Astrocyte (in vitro differentiated cells and primary cell): ENCODE data around the gene ASB6. TPM values are rescaled to one million over a fixed set of nuclear protein-coding genes. Genes with fewer than 3 reads are reported as not detected.

ENCODE experiments used
- DNase-seq: peaks from one replicate; pipeline ENCODE4 v3.0.0-alpha.2; 2010; ENCODE audit warnings: low read depth
- FAIRE-seq: peaks from 2 replicates; lab custom pipeline; 2011; peaks lifted over from hg19 to GRCh38; lab: Jason Lieb, UNC
- H2AFZ ChIP-seq: 2 replicates; pipeline ENCODE4 v1.6.0; 2012; ENCODE audit warnings: low read depth, low read length, inconsistent platforms
- H3K27ac ChIP-seq: 2 replicates; pipeline ENCODE4 v1.5.1; 2011; ENCODE audit warnings: low read depth, low read length, inconsistent platforms
- H3K27me3 ChIP-seq: 2 replicates; pipeline ENCODE4 v1.6.0; 2011; ENCODE audit warnings: low read length, inconsistent platforms; ENCODE audit not compliant: insufficient read depth
- H3K36me3 ChIP-seq: 2 replicates; pipeline ENCODE4 v1.5.1; 2011; ENCODE audit warnings: low read length, inconsistent platforms; ENCODE audit not compliant: insufficient read depth
- H3K4me1 ChIP-seq: 2 replicates; pipeline ENCODE4 v1.5.1; 2011; ENCODE audit warnings: low read length, inconsistent platforms; ENCODE audit not compliant: insufficient read depth
- H3K4me2 ChIP-seq: 2 replicates; pipeline ENCODE4 v1.6.0; 2012; ENCODE audit warnings: low read length, inconsistent platforms
- H3K4me3 ChIP-seq: 2 replicates; pipeline ENCODE4 v1.5.1; 2011; ENCODE audit warnings: low read depth, mild to moderate bottlenecking, low read length, inconsistent platforms; ENCODE audit not compliant: insufficient read depth
- H3K79me2 ChIP-seq: 2 replicates; pipeline ENCODE4 v1.6.0; 2012; ENCODE audit warnings: mild to moderate bottlenecking, low read length, inconsistent platforms; ENCODE audit not compliant: insufficient read depth
- H3K9ac ChIP-seq: 2 replicates; pipeline ENCODE4 v1.6.0; 2012; ENCODE audit warnings: mild to moderate bottlenecking, low read length, inconsistent platforms
- H3K9me3 ChIP-seq: 2 replicates; pipeline ENCODE4 v1.5.1; 2012; ENCODE audit warnings: low read depth, mild to moderate bottlenecking, low read length, inconsistent platforms; ENCODE audit not compliant: insufficient read depth
- H4K20me1 ChIP-seq: 2 replicates; pipeline ENCODE4 v1.6.0; 2012; ENCODE audit warnings: low read length, inconsistent platforms; ENCODE audit not compliant: insufficient read depth
- H3K27ac Mint-ChIP-seq: one replicate; pipeline ENCODE4 v1.8.0; 2021; ENCODE audit warnings: mild to moderate bottlenecking, mixed read lengths; ENCODE audit not compliant: unreplicated experiment
- H3K27me3 Mint-ChIP-seq: one replicate; pipeline ENCODE4 v1.8.0; 2021; ENCODE audit warnings: low read depth, mixed read lengths; ENCODE audit not compliant: unreplicated experiment
- H3K36me3 Mint-ChIP-seq: one replicate; pipeline ENCODE4 v1.8.0; 2021; ENCODE audit warnings: low read depth, mixed read lengths; ENCODE audit not compliant: unreplicated experiment
- H3K4me1 Mint-ChIP-seq: one replicate; pipeline ENCODE4 v1.8.0; 2021; ENCODE audit warnings: low read depth, mixed read lengths; ENCODE audit not compliant: unreplicated experiment
- H3K4me3 Mint-ChIP-seq: one replicate; pipeline ENCODE4 v1.8.0; 2021; ENCODE audit warnings: mild to moderate bottlenecking, moderate library complexity, mixed read lengths; ENCODE audit not compliant: unreplicated experiment
- H3K9me3 Mint-ChIP-seq: one replicate; pipeline ENCODE4 v1.8.0; 2021; ENCODE audit warnings: mild to moderate bottlenecking, mixed read lengths; ENCODE audit not compliant: unreplicated experiment
- EZH2 ChIP-seq: IDR thresholded peaks from 2 replicates; pipeline ENCODE4 v1.6.1; 2012; ENCODE audit warnings: mild to moderate bottlenecking, low read length, inconsistent platforms; ENCODE audit not compliant: insufficient read depth
- total RNA-seq: library from RNA; stranded (reverse); gene quantifications from 2 replicates; pipeline ENCODE4 v1.2.1, GENCODE V29; 2021
- TF ChIP-seq, protein P1 (sequence below): IDR thresholded peaks from 2 replicates; pipeline ENCODE4 v1.5.1; 2011; ENCODE audit warnings: low read depth, mild to moderate bottlenecking, inconsistent platforms, low read length, moderate library complexity; ENCODE audit not compliant: insufficient read depth

The ASB6 gene
- total RNA-seq, 1 donor from 2014 or later, result 24.3 TPM

DNA sequence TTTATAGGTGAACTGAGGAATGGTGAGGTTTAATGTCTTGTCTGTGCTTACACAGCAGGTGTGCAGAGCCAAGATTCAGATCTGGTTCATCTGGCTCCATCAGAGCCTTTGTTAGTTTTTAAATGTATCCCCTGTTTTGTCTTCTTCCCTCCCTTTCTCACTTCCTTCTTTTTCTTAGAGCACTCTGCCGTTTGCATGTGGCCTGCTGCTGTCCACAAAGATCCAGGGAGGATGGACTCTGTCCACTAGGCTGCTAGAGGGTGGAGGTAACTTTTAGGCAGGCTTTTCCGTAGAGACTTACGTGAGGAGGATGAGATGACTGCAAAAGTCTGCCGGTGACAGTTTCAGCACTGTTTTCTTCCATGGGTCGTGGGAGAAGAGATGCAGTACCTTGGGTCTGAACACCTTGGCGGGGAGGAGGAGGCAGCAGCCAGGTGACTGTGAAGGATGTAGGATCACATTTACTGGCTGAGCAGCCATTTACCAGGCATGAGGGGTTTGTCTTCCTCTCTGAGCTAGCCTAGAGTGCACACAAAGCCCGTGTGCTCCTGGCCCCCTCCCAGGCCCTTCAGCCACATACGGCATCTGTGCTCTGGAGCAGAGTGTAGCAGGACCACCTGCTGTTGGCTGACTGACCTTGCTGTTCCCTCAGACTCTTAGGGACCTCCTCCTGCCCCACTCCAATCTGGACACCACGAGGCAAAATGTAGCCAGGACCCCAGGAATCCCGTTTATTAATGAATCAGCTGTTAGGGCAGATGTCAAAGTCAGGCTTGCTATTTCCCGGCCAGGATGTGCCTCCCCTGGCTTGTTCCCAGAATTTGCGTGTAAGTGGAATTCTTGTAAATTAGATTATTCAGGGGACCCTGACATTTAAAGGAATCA, 14.2 kb downstream of the ASB6 start:
- Histone ChIP-seq H3K9ac (peak overlapping the region; percentile 93), H3K27ac (peak overlapping the region; percentile 97), H3K4me1 (peaks cover 54% of the 10 kb centered on the region), H3K4me2 (peak overlapping the region; percentile 97), H4K20me1 (peaks cover 65% of the 10 kb centered on the region), H3K4me3 (peak overlapping the region; percentile 79), H3K79me2 (peaks cover 69% of the 10 kb centered on the region), H3K27me3 (no peaks in the 10 kb centered on the region), H2AFZ (no peak overlapping the region), H3K36me3 (peaks cover 1% of the 10 kb centered on the region), H3K9me3 (no peaks in the 10 kb centered on the region)
- peaks cover 51% of the 10 kb centered on the region for H3K4me1 Mint-ChIP-seq
- no peak for FAIRE-seq
- H3K4me3 Mint-ChIP-seq, result peak overlapping the region; percentile 90
- TF ChIP-seq, protein P1, sequence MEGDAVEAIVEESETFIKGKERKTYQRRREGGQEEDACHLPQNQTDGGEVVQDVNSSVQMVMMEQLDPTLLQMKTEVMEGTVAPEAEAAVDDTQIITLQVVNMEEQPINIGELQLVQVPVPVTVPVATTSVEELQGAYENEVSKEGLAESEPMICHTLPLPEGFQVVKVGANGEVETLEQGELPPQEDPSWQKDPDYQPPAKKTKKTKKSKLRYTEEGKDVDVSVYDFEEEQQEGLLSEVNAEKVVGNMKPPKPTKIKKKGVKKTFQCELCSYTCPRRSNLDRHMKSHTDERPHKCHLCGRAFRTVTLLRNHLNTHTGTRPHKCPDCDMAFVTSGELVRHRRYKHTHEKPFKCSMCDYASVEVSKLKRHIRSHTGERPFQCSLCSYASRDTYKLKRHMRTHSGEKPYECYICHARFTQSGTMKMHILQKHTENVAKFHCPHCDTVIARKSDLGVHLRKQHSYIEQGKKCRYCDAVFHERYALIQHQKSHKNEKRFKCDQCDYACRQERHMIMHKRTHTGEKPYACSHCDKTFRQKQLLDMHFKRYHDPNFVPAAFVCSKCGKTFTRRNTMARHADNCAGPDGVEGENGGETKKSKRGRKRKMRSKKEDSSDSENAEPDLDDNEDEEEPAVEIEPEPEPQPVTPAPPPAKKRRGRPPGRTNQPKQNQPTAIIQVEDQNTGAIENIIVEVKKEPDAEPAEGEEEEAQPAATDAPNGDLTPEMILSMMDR, result no peak
- TF ChIP-seq EZH2, result no peak
- peak; percentile 12 for DNase-seq
- H3K9me3 Mint-ChIP-seq, result no peaks in the 10 kb centered on the region
- H3K27ac Mint-ChIP-seq, result peak overlapping the region; percentile 92
- H3K27me3 Mint-ChIP-seq, result no peaks in the 10 kb centered on the region
- H3K36me3 Mint-ChIP-seq, result peaks cover 9% of the 10 kb centered on the region

DNA sequence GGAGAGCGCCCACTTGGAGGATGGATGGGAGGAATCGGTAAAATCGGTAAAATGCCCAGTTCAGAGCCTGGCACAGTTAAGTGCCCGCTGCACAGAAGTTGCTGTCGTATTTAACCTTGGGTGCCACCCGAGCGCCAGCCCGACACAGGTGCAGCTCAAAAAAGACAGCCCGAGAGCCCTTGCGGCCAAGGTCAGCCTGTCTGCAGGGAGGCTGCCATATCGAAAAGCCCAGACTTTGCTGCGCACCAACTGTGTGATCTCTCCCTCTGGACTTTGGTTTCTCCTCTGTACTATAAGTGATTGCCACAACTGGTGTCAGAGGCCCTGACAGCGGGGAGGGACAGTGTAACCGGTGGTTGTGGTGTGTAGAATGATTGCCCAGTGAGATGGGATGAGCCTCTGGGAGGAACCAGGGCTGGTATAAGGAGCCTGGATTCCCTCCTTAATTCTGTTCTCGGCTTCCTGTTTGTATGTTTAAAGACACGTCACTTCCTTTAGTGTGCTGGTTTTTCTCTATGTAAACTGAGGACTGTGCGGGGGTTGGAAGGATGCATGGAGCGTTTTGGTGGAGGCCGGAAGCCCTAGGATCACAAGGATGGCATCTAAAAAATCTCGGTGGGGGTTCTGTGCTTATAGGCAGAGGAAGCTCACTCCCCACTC, 15.2 kb downstream of the ASB6 start:
- FAIRE-seq, result peak; percentile 9

More for the DNA sequence above, 15.2 kb downstream of the ASB6 start:
- H3K9me3 ChIP-seq, result no peaks in the 10 kb centered on the region
- no peaks in the 10 kb centered on the region for H3K27me3 Mint-ChIP-seq
- H3K4me3 Mint-ChIP-seq, result peak overlapping the region; percentile 90
- peaks cover 54% of the 10 kb centered on the region for H4K20me1 ChIP-seq
- H3K4me2 ChIP-seq, result peak overlapping the region; percentile 97
- peak; percentile 83 for DNase-seq
- no peaks in the 10 kb centered on the region for H3K36me3 ChIP-seq
- peaks cover 43% of the 10 kb centered on the region for H3K4me1 Mint-ChIP-seq
- H3K36me3 Mint-ChIP-seq, result peaks cover 4% of the 10 kb centered on the region
- peak overlapping the region; percentile 97 for H3K27ac ChIP-seq
- H3K27me3 ChIP-seq, result no peaks in the 10 kb centered on the region
- H3K4me1 ChIP-seq, result peaks cover 44% of the 10 kb centered on the region
- H3K9ac ChIP-seq, result peak overlapping the region; percentile 93
- no peaks in the 10 kb centered on the region for H3K9me3 Mint-ChIP-seq
- H3K27ac Mint-ChIP-seq, result peak overlapping the region; percentile 92
- H3K4me3 ChIP-seq, result peak overlapping the region; percentile 79
- no peak for TF ChIP-seq EZH2
- TF ChIP-seq, protein P1, result no peak
- H3K79me2 ChIP-seq, result peaks cover 59% of the 10 kb centered on the region
- peak overlapping the region; percentile 54 for H2AFZ ChIP-seq
